GM10248 (cell line): ENCODE measurements around the gene YARS1.
"Not testable (repeated sequence)": the region's sequence is repeated elsewhere in the genome, so short reads cannot be mapped to it uniquely, and the experiment has no call there.

Experiments used
- CTCF ChIA-PET: fragments of 300-600 bp; sonication (Branson Sonifier 250); formaldehyde crosslinking; extraction: SDS; loops from one replicate; lab custom pipeline; 2021; ENCODE audit warnings: antibody characterized with exemption; lab: Yijun Ruan, JAX
- POLR2A ChIA-PET: fragments of 350-650 bp; sonication (Branson Sonifier 250); formaldehyde crosslinking; extraction: SDS; loops from one replicate; lab custom pipeline; 2020; ENCODE audit warnings: antibody characterized with exemption; lab: Yijun Ruan, JAX
- DNase-seq: peaks from one replicate; pipeline ENCODE4 v3.0.0; 2012; ENCODE audit errors: extremely low spot score
- CTCF ChIP-seq: IDR thresholded peaks from 2 replicates; pipeline ENCODE4 v1.5.1; 2012; ENCODE audit warnings: mild to moderate bottlenecking, low read depth; ENCODE audit errors: extremely low read depth, missing control alignments, control extremely low read depth

Gene YARS1

DNA sequence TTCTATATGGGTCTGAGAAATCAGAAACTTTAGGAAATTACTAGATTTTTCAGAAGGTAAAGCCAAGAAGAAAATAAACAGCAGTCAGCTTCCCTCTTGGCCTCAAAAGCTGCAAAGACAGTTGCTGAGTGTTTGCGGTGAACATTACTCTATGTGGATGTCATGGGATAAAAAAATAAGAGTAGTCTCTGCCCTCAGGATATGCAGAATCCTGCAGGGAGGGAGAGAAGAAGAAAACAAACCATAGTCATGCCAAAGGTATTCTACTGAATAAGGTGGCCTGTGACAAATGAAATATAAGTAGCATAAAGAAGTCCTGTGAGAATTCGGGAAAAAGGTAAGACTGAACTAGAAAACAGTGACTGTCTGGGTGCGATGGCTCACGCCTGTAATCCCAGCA is 19.0 kb downstream of the YARS1 start:
- DNase-seq: no peak
- POLR2A ChIA-PET: no interaction called here
- no peak for TF ChIP-seq CTCF
- CTCF ChIA-PET: interaction anchor here (0.8 to 1.9 kb wide), 3 partner anchors 15 to 25 kb away, joined by 3 to 7 read pairs (median 3); no protein-coding TSS in a partner anchor

GRCh38 chr1:32797456-32797855 is 19.7 kb downstream of the YARS1 start:
- CTCF ChIA-PET: interaction anchor here (1.6 to 1.9 kb wide), 2 partner anchors 15 to 23 kb away, joined by 3 to 7 read pairs; no protein-coding TSS in a partner anchor
- POLR2A ChIA-PET: no interaction called here

GRCh38 chr1:32795763-32796162 is 21.4 kb downstream of the YARS1 start:
- POLR2A ChIA-PET, DNase-seq, CTCF ChIA-PET: not testable (repeated sequence)

More at GRCh38 chr1:32797456-32797855, 19.7 kb downstream of the YARS1 start:
- no peak for DNase-seq
- no peak for TF ChIP-seq CTCF

DNA sequence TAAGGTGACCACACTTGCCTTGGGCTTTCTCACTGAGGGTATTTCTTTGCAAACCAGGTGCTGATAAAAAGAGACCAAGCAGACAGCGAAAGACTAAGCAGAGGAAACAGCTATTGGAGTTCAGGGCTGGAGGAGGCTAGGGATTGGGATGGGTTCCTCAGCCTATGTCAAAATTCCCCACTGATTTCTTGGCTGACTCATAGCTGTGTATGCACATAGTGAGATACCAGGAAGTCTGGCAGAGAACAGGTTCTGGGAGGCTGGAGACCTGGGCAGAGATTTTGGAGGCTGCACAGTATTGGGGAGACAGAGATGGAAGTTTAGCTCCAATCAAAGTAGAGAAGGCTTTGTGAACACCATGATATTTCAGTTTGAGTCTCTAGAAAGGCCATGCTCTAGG is 25.3 kb downstream of the YARS1 start:
- DNase-seq: no peak
- CTCF ChIA-PET: interaction anchor here (1.3 to 5.0 kb wide), 3 partner anchors 17 to 80 kb away, joined by 3 to 33 read pairs (median 5); no protein-coding TSS in a partner anchor
- POLR2A ChIA-PET: no interaction called here
- TF ChIP-seq CTCF: no peak

- ChIA-PET CTCF (interaction anchor here (1.0 kb wide), 1 partner anchor 77 kb away, joined by 3 read pairs; no protein-coding TSS in a partner anchor), POLR2A (interaction anchor here (0.7 kb wide), 1 partner anchor 169 kb away, joined by 6 read pairs; no protein-coding TSS in a partner anchor)
- not testable (repeated sequence) for DNase-seq
These were observed 27.8 kb downstream of the YARS1 start for GRCh38 chr1:32789356-32789755.

DNA sequence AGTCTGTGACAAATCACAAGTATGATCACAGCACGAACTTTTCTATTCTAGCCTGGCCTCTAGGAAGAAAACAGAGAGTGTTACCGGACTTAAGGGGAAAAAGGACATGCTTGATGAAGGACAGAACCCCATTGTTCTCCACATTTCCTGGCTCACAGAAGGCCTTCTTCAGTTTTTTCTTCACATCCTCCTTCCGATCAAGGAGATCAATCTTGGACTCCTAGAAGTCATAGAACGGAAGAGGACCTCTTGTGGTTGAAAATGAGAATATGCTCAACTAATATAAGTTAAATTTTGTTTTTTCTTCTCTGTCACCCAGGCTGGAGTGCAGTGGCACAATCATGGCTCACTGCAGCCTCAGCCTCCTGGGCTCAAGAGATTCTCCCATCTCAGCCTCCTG is 30.3 kb downstream of the YARS1 start:
- no peak for DNase-seq
- no peak for TF ChIP-seq CTCF
- ChIA-PET CTCF (interaction anchor here (1.0 to 3.4 kb wide), 3 partner anchors 11 to 74 kb away, joined by 3 to 25 read pairs (median 6); no protein-coding TSS in a partner anchor), POLR2A (no interaction called here)

DNA sequence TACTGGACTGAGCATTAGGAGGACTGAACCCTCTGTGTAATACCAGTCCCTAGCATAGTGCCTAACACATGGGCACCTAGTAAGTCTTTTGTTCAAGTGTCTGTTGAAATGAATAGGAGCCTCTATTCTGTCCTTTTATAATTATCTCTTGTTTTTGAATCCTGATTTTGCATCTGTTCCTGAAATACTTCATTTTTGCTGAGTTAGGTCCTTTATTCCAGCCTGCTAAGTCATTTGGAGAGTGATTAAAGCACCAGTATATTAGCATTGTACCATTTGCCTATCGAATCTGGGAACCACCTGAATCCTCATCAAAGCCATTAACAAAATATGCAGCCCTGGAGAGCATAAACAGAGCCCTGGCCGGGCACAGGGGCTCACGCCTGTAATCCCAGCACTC is 32.3 kb downstream of the YARS1 start:
- DNase-seq: no peak
- CTCF ChIA-PET: interaction anchor here (4.4 kb wide), 1 partner anchor 11 kb away, joined by 46 read pairs; no protein-coding TSS in a partner anchor
- POLR2A ChIA-PET: no interaction called here
- TF ChIP-seq CTCF: no peak
